Neural progenitor cell (in vitro differentiated cells): ENCODE data around the gene CTNNBL1. TPM values are rescaled to one million over a fixed set of nuclear protein-coding genes. Genes with fewer than 3 reads are reported as not detected.

Experiments used
- DNase-seq: peaks from one replicate; pipeline ENCODE4 v3.0.0-alpha.2; 2016; ENCODE audit warnings: low spot score
- H2AFZ ChIP-seq: fragments of 200-600 bp; sonication (generic); replicated peaks from 2 replicates; pipeline ENCODE4 v1.6.1; 2016; ENCODE audit warnings: antibody characterized with exemption
- H3F3A ChIP-seq: fragments of 200-600 bp; sonication (generic); 2 replicates; pipeline ENCODE4 v1.6.1; 2016; ENCODE audit warnings: antibody characterized with exemption, low read depth
- H3K27ac ChIP-seq: fragments of 200-600 bp; sonication (generic); 2 replicates; pipeline ENCODE4 v1.5.1; 2016; ENCODE audit warnings: mild to moderate bottlenecking
- H3K27me3 ChIP-seq: fragments of 200-600 bp; sonication (generic); 2 replicates; pipeline ENCODE4 v1.6.1; 2016; ENCODE audit warnings: mild to moderate bottlenecking, moderate library complexity
- H3K36me3 ChIP-seq: fragments of 200-600 bp; sonication (generic); 2 replicates; pipeline ENCODE4 v1.5.1; 2016
- H3K4me1 ChIP-seq: fragments of 200-600 bp; sonication (generic); 2 replicates; pipeline ENCODE4 v1.6.1; 2016; ENCODE audit warnings: mixed run types
- H3K4me2 ChIP-seq: fragments of 200-600 bp; sonication (generic); 2 replicates; pipeline ENCODE4 v1.6.1; 2016
- H3K4me3 ChIP-seq: fragments of 200-600 bp; sonication (generic); 2 replicates; pipeline ENCODE4 v1.5.1; 2016
- H3K79me2 ChIP-seq: fragments of 200-600 bp; sonication (generic); 2 replicates; pipeline ENCODE4 v1.6.1; 2016; ENCODE audit warnings: low read depth
- H3K9ac ChIP-seq: fragments of 200-600 bp; sonication (generic); 2 replicates; pipeline ENCODE4 v1.6.1; 2016
- H3K9me3 ChIP-seq: fragments of 200-600 bp; sonication (generic); 2 replicates; pipeline ENCODE4 v1.5.1; 2016; ENCODE audit warnings: low read depth
- H4K20me1 ChIP-seq: fragments of 200-600 bp; sonication (generic); 2 replicates; pipeline ENCODE4 v1.6.1; 2016; ENCODE audit warnings: low read depth
- H3K27ac Mint-ChIP-seq: 3 replicates; pipeline ENCODE4 v1.8.0; 2021; ENCODE audit warnings: mixed read lengths
- H3K27me3 Mint-ChIP-seq: 2 replicates; pipeline ENCODE4 v1.8.0; 2022; ENCODE audit warnings: low read depth, mild to moderate bottlenecking, inconsistent platforms, moderate library complexity, mixed read lengths; ENCODE audit not compliant: insufficient read depth
- H3K36me3 Mint-ChIP-seq: 3 replicates; pipeline ENCODE4 v1.8.0; 2021; ENCODE audit warnings: mixed read lengths
- H3K4me1 Mint-ChIP-seq: 3 replicates; pipeline ENCODE4 v1.8.0; 2021; ENCODE audit warnings: mixed read lengths
- H3K4me3 Mint-ChIP-seq: 3 replicates; pipeline ENCODE4 v1.8.0; 2021; ENCODE audit warnings: mild to moderate bottlenecking, moderate library complexity, mixed read lengths
- H3K9me3 Mint-ChIP-seq: 3 replicates; pipeline ENCODE4 v1.8.0; 2020; ENCODE audit warnings: mixed read lengths
- EZH2 ChIP-seq: fragments of 200-600 bp; sonication (generic); IDR thresholded peaks from 2 replicates; pipeline ENCODE4 v1.6.1; 2017; ENCODE audit warnings: antibody characterized with exemption, mild to moderate bottlenecking, moderate library complexity
- EZH2phosphoT487 ChIP-seq: fragments of 200-600 bp; sonication (generic); IDR thresholded peaks from 2 replicates; pipeline ENCODE4 v1.6.1; 2017; ENCODE audit warnings: antibody characterized with exemption
- total RNA-seq: library from RNA; depleted of rRNA; stranded (reverse); fragments of >200 nt; gene quantifications from 2 replicates; pipeline ENCODE4 v1.2.3, GENCODE V29; 2015; ENCODE audit warnings: low replicate concordance
- TF ChIP-seq, protein P1 (sequence below): fragments of 200-600 bp; sonication (generic); IDR thresholded peaks from 2 replicates; pipeline ENCODE4 v1.5.1; 2017; ENCODE audit warnings: antibody characterized with exemption, mild to moderate bottlenecking

The CTNNBL1 gene
- total RNA-seq, 1 donor from 2014 or later = 54.5 TPM

DNA sequence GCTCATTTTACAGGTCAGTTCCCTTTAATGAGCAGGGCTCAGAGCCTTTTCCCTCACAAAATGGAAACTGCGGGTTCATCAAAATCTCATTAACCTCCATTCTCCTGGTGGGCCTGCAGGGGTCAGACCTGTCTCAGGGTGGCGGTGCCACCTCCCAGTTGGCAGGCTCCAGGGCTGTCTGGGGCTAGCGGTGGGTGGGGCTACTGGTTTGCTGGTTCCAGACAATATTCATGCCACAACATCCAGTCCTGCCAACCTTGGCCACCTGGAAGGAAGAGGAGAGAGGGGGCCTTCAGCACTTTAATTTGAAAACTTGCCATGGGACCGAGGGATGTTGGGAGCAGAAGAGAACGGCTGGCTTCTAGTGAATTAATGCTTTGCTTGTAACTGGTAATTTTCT, 41.9 kb upstream of the CTNNBL1 start:
- H2AFZ ChIP-seq = no peak overlapping the region
- DNase-seq = peak; percentile 83

DNA sequence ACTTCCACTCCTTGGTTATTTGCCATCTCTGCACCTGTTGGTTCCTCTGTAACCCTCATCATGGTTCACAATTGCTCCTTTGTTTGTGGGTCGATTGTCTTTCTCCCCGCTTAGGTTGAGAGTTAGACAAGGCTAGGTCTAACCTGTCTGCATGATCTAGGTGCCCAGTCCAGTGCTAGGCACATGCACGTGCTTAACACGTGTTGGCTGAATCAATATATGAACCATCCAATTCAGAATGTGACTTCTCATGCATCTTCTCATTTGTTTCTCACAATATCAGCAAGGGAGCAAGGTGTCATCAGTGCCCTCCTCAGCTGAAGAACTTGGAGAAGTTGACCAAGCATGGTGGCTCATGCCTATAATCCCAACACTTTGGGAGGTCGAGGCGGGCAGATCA, 36.9 kb upstream of the CTNNBL1 start:
- TF ChIP-seq, protein P1, sequence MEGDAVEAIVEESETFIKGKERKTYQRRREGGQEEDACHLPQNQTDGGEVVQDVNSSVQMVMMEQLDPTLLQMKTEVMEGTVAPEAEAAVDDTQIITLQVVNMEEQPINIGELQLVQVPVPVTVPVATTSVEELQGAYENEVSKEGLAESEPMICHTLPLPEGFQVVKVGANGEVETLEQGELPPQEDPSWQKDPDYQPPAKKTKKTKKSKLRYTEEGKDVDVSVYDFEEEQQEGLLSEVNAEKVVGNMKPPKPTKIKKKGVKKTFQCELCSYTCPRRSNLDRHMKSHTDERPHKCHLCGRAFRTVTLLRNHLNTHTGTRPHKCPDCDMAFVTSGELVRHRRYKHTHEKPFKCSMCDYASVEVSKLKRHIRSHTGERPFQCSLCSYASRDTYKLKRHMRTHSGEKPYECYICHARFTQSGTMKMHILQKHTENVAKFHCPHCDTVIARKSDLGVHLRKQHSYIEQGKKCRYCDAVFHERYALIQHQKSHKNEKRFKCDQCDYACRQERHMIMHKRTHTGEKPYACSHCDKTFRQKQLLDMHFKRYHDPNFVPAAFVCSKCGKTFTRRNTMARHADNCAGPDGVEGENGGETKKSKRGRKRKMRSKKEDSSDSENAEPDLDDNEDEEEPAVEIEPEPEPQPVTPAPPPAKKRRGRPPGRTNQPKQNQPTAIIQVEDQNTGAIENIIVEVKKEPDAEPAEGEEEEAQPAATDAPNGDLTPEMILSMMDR = no peak
- TF ChIP-seq EZH2phosphoT487 (no peak), EZH2 (no peak)
- H4K20me1 ChIP-seq = no peaks in the 10 kb centered on the region
- H3K27me3 ChIP-seq = no peaks in the 10 kb centered on the region
- no peaks in the 10 kb centered on the region for H3K36me3 Mint-ChIP-seq
- H3K4me3 ChIP-seq = no peak overlapping the region
- no peak overlapping the region for H2AFZ ChIP-seq
- peaks cover 8% of the 10 kb centered on the region for H3K9me3 Mint-ChIP-seq
- no peak overlapping the region for H3K27ac Mint-ChIP-seq
- H3K27ac ChIP-seq = no peak overlapping the region
- H3K9me3 ChIP-seq = no peaks in the 10 kb centered on the region
- H3K27me3 Mint-ChIP-seq = peaks cover 21% of the 10 kb centered on the region
- H3K4me3 Mint-ChIP-seq = no peak overlapping the region
- DNase-seq = no peak
- H3K79me2 ChIP-seq = no peaks in the 10 kb centered on the region
- H3K4me2 ChIP-seq = no peak overlapping the region
- H3K9ac ChIP-seq = no peak overlapping the region
- H3F3A ChIP-seq = peaks cover 11% of the 10 kb centered on the region
- H3K4me1 Mint-ChIP-seq = peaks cover 20% of the 10 kb centered on the region
- peaks cover 13% of the 10 kb centered on the region for H3K4me1 ChIP-seq
- H3K36me3 ChIP-seq = no peaks in the 10 kb centered on the region

More for the DNA sequence above, 41.9 kb upstream of the CTNNBL1 start:
- H3F3A ChIP-seq = peaks cover 38% of the 10 kb centered on the region
- peaks cover 45% of the 10 kb centered on the region for H3K4me1 Mint-ChIP-seq
- no peak overlapping the region for H3K4me3 ChIP-seq
- H3K36me3 ChIP-seq = no peaks in the 10 kb centered on the region
- H4K20me1 ChIP-seq = peaks cover 9% of the 10 kb centered on the region
- no peak overlapping the region for H3K4me3 Mint-ChIP-seq
- H3K9me3 ChIP-seq = no peaks in the 10 kb centered on the region
- H3K27ac Mint-ChIP-seq = peak overlapping the region; percentile 57
- TF ChIP-seq EZH2 (no peak), EZH2phosphoT487 (no peak)
- TF ChIP-seq, protein P1 = peak; percentile 73
- peaks cover 8% of the 10 kb centered on the region for H3K9me3 Mint-ChIP-seq
- H3K4me2 ChIP-seq = peak overlapping the region; percentile 33
- no peak overlapping the region for H3K9ac ChIP-seq
- peaks cover 43% of the 10 kb centered on the region for H3K4me1 ChIP-seq
- H3K79me2 ChIP-seq = no peaks in the 10 kb centered on the region
- H3K27ac ChIP-seq = no peak overlapping the region
- H3K27me3 Mint-ChIP-seq = peaks cover 18% of the 10 kb centered on the region
- H3K36me3 Mint-ChIP-seq = no peaks in the 10 kb centered on the region
- no peaks in the 10 kb centered on the region for H3K27me3 ChIP-seq

DNA sequence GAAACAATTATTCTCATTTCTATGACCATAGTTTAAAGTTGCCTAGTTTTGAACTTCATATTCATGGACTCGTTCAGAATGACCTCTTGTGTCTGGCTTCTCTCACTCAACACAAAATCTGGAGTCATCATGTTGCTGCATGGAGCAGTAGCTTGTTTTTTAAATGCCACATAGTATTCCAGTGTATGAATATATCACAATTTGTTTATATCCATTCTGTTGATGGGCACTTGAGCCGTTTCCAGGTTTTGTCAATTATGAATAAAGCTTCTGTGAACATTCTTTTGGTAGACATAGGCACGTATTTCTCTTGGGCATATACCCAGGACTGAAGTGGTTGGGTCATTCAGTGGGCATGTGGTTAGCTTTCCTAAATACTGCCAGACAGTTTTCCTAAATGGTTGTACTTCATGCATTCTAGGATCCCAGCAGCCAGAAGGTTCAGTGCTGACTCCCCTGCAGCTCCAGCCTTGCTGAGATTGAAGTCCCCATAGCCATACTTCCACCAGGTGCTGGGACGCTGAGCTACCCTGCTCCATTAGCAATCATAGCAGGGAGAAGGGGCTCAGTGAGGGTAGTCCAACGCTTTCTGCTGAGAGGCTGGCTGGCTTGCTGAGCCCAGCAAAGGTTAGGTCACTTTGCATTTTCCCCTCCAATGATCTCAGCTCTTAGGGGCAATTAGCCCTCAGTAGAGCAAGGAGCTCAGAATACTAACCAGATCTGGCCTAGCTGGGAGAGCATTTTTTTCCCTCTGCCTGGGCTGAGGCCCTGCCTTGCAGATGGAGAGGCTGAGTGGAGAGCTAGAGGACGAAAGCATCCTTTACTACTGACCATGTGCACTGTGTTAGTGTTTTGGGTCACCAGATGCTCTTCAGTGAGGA, 35.7 kb upstream of the CTNNBL1 start:
- peaks cover 10% of the 10 kb centered on the region for H3K4me1 Mint-ChIP-seq
- no peak overlapping the region for H3K4me3 Mint-ChIP-seq
- Histone ChIP-seq H3K4me1 (peaks cover 8% of the 10 kb centered on the region), H2AFZ (no peak overlapping the region), H3K27me3 (no peaks in the 10 kb centered on the region), H3K36me3 (no peaks in the 10 kb centered on the region), H3K4me2 (peak overlapping the region; percentile 41), H3K9ac (no peak overlapping the region), H3K9me3 (no peaks in the 10 kb centered on the region), H3K4me3 (no peak overlapping the region), H3K79me2 (no peaks in the 10 kb centered on the region), H4K20me1 (no peaks in the 10 kb centered on the region), H3F3A (peaks cover 9% of the 10 kb centered on the region), H3K27ac (peak overlapping the region; percentile 55)
- DNase-seq = peak; percentile 46
- H3K9me3 Mint-ChIP-seq = peaks cover 8% of the 10 kb centered on the region
- no peak overlapping the region for H3K27ac Mint-ChIP-seq
- peaks cover 19% of the 10 kb centered on the region for H3K27me3 Mint-ChIP-seq
- H3K36me3 Mint-ChIP-seq = no peaks in the 10 kb centered on the region
- TF ChIP-seq EZH2phosphoT487 (no peak), EZH2 (no peak)
- TF ChIP-seq, protein P1 = no peak
